HCEC 1CT (cell line): Measurements from ENCODE around the gene OPA1.

Experiments
- DNase-seq: peaks from one replicate; pipeline ENCODE4 v3.0.0-alpha.2; 2017

The OPA1 gene

DNA sequence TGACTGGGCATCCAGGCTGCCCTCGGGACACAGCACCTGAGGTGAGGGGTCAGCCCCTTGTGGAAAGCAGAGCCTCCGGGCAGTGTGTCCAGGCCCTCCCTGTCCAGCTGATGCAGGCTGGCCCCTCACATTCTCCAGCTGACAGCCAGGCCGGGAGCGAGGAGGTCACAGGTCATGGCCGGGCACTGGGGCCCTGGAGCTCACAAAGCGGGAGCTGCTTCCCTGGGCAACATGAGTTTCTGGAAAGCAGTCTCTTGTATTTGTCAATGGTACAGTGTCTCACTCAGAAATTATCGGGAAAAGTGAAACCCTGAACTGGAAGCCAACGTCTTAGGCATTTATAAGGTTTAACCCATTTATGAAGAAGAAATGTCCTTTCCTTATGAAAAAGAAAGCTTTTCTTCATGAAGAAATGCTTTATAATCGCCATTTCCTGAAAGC lies 118.5 kb downstream of the OPA1 start:
- no peak for DNase-seq

DNA sequence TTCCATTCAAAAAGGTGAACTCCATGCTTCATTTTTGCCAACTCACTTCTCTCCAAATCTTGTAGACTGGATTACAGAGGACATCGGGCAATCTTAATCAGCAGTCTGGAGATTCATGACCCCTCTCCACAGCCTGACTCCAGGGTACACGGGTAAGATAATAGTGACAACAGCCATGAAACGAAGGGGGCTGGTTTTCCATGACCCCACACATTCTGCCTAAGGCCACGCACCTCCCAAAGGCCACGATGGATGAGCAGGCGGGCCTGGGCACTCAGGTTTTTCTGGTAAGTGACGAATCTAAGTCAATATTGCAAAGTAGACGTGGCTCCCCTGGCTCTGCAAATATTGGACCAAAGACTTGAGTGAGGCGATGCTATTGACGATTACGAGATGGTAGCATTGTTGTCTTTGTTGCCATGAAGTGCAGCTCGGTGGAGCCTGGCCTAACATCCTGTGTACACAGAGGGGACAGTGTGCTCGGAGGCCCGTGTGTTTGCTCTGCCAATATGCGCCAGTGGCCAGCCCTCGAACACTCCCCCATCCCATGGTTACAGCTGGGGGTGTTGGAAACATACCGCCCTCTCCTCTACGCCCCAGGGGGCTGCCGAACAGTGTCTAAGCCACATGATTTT lies 119.1 kb downstream of the OPA1 start:
- DNase-seq: no peak

DNA sequence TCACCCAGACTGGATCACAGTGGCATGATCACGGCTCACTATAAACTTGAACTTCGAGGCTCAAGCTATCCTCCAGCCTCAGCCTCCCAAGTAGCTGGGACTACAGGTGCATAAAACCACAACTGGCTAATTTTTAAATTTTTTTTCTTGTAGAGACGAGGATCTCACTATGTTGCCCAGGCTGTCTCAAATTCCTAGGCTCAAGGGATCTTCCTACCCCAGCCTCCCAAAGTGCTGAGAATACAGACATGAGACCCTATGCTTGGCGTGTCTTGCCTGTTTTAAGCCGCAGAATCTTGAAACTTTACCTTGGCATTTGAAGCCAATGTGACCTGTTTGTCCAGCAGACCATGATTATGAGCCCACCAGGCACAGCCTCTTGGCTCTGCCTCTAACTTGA lies 119.9 kb downstream of the OPA1 start:
- no peak for DNase-seq

DNA sequence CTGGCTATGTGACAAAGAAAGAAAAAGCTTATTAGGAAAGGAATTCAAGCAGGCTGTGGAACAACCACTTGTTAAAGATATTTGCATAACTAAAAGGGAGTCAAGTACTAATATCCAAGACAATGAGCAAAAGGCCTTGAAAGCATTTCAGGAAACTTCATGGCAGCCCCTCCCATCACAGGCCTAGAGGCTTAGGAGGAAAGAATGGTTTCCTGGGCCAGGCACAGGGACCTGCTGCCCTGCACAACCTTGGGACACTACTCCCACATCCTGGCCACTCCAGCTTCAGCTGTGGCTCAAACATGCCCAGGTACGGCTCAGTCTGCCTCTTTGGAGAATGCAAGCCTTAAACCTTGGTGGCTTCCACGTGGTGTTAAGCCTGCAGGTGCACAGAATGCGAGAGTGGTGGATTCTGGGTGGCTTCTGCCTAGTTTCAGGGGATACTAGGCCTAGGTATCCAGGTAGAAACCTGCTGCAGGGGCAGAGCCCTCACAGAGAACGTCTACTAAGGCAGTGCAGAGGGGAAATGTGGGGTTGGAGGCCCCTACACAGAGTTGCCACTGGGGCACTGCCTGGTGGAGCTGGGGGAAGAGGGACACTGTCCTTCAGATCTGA lies 121.6 kb downstream of the OPA1 start:
- DNase-seq: no peak

DNA sequence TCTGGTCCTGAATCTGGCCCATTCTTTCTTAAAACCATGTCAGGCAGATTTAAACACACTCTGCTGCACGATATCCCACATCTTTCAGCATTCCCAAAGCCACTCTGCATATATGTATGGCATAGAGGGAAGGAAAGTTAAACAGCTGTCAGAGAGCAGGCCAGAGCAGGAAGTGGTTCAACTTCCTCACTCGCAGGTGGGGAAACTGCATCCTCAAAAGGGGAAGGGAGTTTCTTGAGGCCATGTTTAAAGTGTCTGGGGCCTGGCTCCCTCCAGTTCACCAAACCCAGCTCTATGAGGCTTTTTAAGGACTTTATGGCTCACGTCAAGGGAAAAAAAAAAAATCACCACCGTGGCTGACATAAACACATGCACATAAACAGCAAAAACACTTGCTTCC lies 123.1 kb downstream of the OPA1 start:
- DNase-seq: no peak

DNA sequence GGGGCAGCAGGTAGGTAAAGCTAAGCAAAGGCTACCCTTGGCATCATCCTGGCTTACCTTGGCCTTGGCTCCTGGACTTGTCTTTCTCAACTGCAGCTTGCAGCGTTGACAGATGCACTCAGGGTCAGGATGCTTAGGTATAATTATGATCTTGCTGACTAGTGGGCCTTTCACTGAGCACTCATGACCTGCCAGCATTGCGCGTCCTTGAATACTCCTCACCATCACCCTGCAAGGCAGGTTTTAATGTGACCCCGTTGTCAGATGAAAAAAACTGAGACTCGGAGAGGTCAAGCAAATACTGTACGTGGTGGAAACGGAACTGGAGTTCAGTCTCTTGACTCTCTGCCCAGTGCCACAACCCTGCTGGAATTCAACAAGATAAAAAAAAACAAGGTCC lies 126.7 kb downstream of the OPA1 start:
- DNase-seq: no peak

DNA sequence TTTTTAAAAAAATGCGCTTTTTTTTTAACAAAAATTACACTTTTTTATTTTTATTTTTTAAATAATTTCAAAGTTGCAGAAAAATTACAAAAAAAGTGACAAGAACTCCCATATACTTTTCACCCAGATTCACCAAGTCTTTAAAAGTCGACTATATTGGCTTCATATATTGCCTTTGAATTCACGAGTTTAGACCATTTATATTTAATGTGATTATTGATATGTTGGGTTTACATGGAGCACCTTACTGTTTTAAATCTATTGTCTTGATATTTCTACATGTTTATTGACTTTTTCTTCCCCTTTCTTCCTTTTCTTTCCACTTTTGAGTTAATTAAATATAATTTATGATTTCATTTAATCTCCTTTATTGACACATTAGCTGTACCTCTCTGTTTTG lies 127.2 kb downstream of the OPA1 start:
- DNase-seq: no peak

DNA sequence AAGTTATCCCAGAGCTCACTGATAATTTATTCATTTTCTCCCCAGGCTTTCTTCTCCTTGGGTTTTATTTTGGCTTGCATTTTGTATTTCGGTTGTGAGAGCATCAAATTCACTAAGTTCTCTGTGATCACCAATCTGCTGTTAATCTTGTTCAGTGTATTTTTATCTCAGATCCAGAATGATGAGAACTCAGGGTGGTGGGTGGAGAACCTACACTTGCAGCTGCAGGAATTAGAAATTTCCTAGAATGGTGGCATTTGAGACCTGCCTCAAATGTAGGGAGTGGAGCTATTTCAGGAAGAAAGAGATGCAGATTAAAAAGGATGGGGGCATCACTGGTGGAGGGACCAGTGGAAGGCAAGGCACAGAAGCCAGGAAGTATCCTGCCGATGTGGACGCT lies 129.6 kb downstream of the OPA1 start:
- no peak for DNase-seq

DNA sequence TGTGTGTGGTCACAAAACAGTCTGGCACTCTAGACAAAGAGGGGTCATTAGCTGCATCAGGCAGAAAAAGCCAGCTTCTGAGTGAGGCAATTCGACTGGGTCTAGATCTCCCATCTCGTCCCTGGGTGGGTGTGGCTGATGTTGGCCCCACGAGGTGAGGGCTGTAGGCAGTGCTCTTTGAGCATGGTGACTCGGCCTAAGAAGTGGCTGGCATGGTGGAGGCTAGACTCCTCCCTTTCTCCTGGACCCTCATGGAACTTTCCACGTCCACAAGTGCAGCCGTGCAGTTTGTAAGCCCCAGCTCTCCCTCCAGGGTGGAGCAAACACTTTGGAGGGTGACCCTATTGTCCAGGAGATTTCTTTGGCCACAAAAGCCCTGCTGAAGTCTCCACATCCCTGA lies 134.1 kb downstream of the OPA1 start:
- DNase-seq: no peak

DNA sequence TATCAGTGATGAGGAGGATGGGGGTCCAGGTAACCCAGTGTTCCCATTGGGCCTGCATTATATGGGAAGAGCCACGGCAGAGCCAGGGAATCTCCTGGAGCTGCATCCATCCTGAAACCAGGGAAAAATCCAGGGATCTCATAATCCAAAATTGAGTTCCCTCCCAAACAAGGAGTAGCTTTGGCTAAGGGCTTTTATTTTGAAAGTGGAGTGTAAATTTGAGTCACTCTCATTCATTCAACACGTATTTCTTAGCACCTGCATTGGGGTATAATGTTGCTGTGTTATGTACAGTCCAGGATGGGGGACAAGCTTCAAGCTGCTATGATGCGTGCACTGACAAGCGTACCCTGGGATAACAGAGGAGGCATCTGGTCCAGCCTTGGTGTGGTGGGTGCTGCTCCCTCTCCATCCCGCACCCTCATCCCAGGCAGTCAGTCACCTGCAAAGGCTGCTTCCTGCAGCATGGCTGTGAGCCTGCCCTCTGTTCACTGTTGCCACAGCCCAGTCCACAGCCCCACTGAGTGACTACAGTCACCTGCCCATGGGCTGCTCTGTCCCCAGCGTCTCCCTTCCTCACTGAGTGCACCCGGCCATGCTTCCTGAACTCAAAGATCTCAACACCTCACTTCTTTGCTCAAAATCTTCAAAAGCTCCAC lies 135.6 kb downstream of the OPA1 start:
- no peak for DNase-seq

DNA sequence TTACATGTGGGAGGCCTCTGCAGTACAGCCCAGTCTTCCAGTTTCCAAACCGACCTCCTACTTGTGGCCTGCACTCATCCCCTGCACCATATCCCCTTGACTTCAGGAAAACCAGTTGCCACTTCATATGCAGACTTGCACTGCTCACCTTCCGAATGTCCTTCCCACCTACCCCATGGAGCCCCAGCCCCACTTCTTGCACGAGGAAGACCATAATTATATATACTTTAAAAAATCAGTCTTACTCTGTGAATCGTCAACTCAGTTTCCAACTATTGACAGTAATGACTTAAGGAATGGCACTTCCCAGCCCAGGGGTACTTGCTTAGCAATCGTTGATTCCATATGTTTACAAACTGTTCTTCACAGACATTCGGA lies 136.1 kb downstream of the OPA1 start:
- no peak for DNase-seq

DNA sequence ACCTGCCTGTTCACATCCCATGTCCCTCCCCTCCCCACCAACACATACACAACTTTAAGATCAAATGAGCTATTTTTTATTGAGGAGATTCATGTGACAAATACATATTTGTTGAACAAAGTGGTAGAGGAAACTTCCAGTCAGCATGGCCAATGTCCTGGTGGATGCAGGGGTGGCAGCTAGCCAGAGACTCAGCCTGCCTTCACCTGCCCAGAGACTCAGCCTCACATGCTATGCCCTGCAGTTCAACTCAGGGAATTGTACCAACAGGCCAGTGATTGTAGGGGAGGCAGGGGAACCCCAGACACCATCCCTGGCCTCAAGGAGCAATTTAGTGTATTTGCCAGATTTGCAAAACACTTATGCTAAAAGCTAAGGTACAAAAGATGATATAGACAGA lies 136.6 kb downstream of the OPA1 start:
- DNase-seq: no peak

DNA sequence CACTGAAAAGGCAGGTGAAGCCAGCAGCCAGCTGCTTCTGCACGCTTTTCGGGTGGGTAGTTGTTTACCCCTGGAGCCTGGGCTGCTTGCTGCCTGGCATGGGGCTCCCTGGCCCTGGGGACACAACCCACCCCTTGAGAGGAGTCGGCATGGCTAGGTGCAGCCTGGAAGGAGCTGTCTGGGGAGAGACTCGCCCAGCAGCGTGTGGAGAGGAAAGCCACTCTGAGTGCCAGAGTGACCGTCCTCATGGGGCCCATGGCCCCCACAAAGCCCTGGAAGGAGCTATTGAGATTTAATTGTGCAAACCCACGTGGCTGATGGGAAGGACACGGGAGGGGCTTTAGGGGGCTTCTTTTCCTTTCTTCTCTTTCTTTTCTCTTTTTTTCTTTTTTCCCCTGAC lies 137.5 kb downstream of the OPA1 start:
- no peak for DNase-seq

DNA sequence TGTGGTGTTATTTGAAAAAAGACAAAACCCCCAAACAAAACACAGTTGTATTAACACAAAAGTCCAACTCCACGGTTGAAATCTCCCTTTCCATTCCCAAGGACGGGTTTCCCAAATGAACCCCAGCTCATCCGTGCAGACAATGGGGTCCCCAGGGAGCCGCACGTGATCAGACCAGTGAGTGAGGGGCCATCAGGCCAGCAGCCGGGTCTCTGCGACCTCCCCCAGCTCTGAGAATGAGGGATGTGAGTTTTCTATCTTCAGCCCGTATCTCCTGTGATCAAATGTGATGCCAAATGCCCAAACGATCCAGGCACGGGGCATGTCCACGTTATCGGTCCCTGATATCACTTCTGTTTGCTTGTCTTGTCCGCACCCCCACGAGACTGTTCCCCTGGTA lies 138.0 kb downstream of the OPA1 start:
- DNase-seq: no peak

DNA sequence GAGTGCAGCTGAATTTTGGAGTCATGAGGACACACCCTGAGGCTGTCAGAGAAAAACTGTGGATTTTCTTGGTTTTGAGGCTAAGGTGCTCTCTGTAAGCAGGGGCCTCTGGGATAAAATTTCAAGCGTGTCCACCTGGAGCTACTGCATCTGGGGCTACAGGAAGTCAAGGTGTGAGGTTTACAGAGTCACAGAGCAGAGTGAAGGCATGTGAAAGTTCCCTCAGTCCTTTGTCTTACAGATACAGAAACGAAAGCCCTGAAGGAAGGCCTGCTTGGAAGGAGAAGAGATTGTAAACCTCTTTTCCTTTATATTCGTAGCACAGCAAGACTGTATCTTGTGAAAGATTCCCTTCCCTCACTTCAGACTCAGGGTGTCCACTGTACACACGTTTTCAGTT lies 138.6 kb downstream of the OPA1 start:
- no peak for DNase-seq

DNA sequence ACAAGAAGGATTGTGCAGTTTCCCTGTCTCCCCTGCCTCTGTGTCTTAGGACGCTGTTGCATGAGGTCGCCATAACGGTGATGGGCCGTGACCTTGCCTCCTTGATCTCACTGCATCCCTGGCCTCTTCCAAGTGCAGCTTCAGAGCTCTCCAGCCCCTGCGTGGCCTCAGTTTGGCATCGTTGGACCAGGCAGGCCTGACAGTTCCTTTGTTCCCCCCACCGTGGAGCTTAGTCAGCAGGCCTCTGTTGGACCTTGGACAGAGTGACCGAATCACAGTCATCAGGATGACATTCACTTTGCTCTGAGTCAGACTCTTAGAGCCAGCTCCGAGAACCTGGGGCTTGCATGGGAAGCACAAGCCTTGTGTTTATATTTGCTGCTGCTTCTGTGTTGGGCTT lies 139.4 kb downstream of the OPA1 start:
- DNase-seq: peak; percentile 57

DNA sequence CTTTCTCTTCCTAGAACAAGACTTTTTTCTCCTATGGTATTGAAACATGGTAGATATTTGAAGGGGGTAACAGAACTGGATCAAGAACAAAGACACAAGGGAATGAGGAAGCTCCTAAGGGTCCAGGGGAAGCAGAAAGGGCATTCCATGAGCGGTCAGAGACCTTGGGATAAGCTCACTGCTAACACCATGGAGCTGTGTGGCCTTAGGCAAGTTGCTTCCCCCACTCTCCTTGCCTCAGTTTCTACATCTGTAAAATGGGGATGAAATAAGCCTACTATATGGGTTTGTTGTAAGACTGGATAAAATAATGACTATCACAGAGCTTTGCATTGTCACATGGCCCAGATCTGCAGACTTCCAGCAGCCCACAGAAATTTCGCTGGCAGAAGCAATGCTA lies 139.8 kb downstream of the OPA1 start:
- DNase-seq: no peak

DNA sequence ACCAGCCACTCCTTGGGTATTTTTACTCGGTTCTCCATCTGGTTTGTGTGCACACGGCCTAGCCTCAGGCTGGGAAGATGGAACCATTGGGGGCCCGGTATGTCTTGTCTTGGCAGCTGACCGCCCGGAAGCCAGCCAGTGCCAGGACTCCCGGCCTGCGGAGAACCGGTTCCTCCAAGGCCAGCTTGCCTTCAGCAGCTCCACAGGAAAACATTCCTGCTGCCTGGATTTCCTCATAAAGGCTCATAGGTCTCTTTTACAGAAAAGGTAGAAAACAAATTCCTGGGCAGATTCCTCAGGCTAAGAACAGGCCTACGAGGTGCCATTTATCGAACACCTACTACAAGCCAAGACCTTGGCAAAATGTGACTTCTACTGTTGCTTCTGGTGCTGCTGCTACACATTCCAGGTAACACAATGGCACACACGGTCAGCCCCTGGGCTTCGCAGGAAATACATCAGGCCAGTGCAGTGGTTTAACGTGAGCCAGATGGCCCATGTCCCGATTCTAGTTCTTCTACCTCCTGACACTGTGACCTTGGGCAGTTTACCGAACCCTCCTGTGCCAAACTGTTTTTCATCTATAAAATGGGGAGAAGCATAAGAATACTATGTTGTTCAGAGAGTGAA lies 141.8 kb downstream of the OPA1 start:
- no peak for DNase-seq

DNA sequence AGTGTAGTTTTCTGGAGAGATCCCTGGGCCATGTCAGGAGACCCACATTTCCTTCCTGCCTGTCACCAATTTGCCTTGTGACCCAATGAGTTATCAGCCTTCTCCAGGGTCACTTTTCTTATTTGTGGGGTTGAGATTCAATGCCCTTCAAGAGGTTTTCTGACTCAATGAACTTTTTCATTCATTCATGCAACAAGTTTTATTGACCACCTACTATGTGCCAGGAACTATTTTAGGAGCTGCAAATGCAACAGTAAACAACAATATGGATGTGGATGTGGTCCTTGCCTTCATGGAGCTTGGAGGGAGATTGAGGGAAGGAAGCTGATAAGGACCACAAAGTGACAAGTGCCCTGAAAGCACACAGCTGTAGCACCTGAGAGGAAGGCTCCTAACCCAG lies 142.8 kb downstream of the OPA1 start:
- DNase-seq: no peak

DNA sequence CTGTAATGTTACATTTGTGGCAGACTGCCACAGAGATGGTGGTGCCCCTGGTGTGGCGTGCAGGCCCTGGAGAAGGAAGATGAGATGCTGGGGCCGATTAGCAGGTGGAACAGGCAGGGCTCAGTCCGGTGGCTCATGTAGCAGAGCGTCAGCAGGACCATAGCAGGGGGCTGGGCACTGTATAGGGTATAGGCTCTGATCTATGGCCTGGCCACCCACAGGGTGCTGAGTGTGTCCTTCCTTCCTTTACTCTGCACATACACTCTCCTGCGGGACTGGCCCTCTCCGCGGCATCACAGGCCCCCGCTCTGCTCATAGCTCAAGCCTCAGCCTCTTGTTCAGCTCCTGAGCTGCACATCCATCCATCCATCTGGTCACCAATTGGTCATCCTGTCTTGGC lies 143.6 kb downstream of the OPA1 start:
- no peak for DNase-seq

DNA sequence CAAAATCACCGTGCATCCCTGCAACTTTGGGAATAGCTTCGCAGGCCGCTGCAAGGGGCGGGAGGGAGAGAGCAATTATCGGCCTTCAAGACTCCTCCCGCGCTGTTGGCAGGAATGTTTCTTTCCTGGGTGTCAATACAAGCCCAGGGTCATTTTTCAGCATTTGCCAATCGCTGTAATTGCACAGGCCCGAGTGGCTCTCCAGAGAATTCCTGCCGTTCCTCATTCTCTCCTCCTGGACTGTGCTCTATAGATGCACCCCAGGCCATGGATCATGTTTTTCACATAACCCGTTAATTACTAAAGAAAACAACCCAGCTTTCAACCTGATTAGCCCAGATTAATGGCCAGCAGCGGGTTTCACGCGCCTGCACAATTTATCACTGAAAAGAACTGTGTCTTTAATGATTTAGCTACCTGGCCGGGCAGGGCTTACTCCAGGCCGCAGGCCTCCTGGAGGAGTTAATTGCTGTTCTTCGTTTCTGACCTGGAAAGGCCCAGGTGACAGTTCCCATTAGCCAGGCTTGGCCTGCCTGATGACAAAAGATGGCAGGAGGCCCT lies 144.3 kb downstream of the OPA1 start:
- DNase-seq: no peak

DNA sequence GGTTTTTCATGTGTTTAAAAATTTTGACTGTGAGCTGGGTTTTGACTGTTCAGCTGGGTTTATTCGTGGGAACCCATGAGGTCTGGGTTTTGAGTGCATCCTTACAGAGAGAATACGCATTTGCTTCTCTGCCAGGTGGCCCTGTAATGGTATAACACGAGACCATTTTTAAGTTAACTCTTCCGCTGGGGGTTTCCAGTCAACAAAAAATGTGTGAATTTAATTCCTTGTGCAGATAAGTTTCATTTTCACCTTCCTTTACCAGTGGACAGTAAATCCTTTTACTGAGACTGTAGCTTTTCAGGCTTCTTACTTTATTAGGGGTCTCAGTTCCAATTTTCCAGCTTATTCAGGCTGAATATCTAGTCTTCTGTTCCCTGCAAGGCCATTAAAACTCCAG lies 149.6 kb downstream of the OPA1 start:
- no peak for DNase-seq

DNA sequence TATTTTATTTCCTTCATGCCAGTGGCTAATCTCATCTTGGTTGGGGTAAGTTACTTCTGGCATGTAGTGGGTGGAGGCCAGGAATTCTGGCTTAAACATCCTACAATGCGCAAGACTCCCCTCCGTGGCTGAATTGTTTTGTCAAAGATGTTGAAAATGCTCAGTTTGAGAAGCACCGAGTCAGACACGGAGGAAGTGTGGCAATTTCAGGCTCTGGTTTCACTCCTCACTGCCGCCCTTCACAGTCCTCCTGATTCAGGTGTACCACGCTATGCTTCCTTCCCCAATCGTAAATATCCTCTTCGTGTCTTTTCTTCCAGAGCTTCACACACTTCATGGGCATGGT lies 150.7 kb downstream of the OPA1 start:
- no peak for DNase-seq
